ENCODE data around the gene GTPBP3.

Gene GTPBP3

GRCh38 chr19:17320435-17320834 lies 16.9 kb upstream of the GTPBP3 start:
- TF ChIP-seq CTCF (IDR thresholded peaks at IDR 0.05; ENCODE audit: low read depth, low read length) = no peak

GRCh38 chr19:17321655-17322489 lies 15.5 kb upstream of the GTPBP3 start:
- no peak for TF ChIP-seq CTCF (IDR thresholded peaks at IDR 0.05; ENCODE audit: low read depth, low read length)

More at GRCh38 chr19:17320435-17320834, 16.9 kb upstream of the GTPBP3 start:
- H3K4me3 ChIP-seq (ENCODE audit: low read depth, low read length) = no peak overlapping the region

GRCh38 chr19:17322854-17323253 lies 14.5 kb upstream of the GTPBP3 start:
- H3K4me3 ChIP-seq (ENCODE audit: low read depth, low read length) = no peak overlapping the region
- TF ChIP-seq CTCF (IDR thresholded peaks at IDR 0.05; ENCODE audit: low read depth, low read length) = no peak

More at GRCh38 chr19:17321655-17322489, 15.5 kb upstream of the GTPBP3 start:
- H3K4me3 ChIP-seq (ENCODE audit: low read depth, low read length) = no peak overlapping the region

- no peak for TF ChIP-seq CTCF (IDR thresholded peaks at IDR 0.05; ENCODE audit: low read depth, low read length)
- no peak overlapping the region for H3K4me3 ChIP-seq (ENCODE audit: low read depth, low read length)
Measured at GRCh38 chr19:17323300-17323963, 13.9 kb upstream of the GTPBP3 start.

GRCh38 chr19:17323964-17324332 lies 13.4 kb upstream of the GTPBP3 start:
- no peak overlapping the region for H3K4me3 ChIP-seq (ENCODE audit: low read depth, low read length)
- TF ChIP-seq CTCF (IDR thresholded peaks at IDR 0.05; ENCODE audit: low read depth, low read length) = no peak

GRCh38 chr19:17324357-17325114 lies 12.8 kb upstream of the GTPBP3 start:
- TF ChIP-seq CTCF (IDR thresholded peaks at IDR 0.05; ENCODE audit: low read depth, low read length) = no peak
- H3K4me3 ChIP-seq (ENCODE audit: low read depth, low read length) = no peak overlapping the region

Measured in WI38 (cell line).